HepG2 (cell line): ENCODE results near the gene CX3CR1. TPM values are rescaled to one million over a fixed set of nuclear protein-coding genes. Genes with fewer than 3 reads are reported as not detected.

Experiments used
- E2F5 ChIP-seq: sonication (generic); formaldehyde crosslinking; conservative IDR thresholded peaks from 2 replicates; pipeline ENCODE4 v1.4.0; 2020; ENCODE audit warnings: missing genetic modification reagents
- MAFF ChIP-seq: IDR thresholded peaks from 2 replicates; pipeline ENCODE4 v1.6.1; 2011; ENCODE audit warnings: low read depth, low read length, improper control_type of control experiment
- ZBTB1 ChIP-seq: sonication (generic); formaldehyde crosslinking; IDR thresholded peaks from 2 replicates; pipeline ENCODE4 v1.4.0; 2020; ENCODE audit warnings: missing genetic modification reagents, borderline replicate concordance
- ZNF484 ChIP-seq: sonication (generic); formaldehyde crosslinking; IDR thresholded peaks from 2 replicates; pipeline ENCODE4 v1.5.1; 2020; ENCODE audit warnings: mild to moderate bottlenecking, low read depth, missing genetic modification reagents, borderline replicate concordance
- ZNF768 ChIP-seq: sonication (generic); formaldehyde crosslinking; IDR thresholded peaks from 2 replicates; pipeline ENCODE4 v1.4.0; 2020; ENCODE audit warnings: missing genetic modification reagents
- ZNF891 ChIP-seq: sonication (generic); formaldehyde crosslinking; IDR thresholded peaks from 2 replicates; pipeline ENCODE4 v1.5.0; 2020; ENCODE audit warnings: mild to moderate bottlenecking, missing genetic modification reagents
- polyA plus RNA-seq, 8 experiments: library from polyadenylated mRNA; depleted of rRNA in 3 of 8; stranded (reverse) in 7 of 8; unstranded in 1 of 8; fragments of >200 nt; fragmentation: Illumina TruSeq in 4 of 8; extraction: Trizol in 4 of 8; gene quantifications; 2 replicates each; pipeline versions ENCODE4 v1.2.1 to v1.2.3, GENCODE V29; 2011 to 2016; ENCODE audit warnings: low read depth in 4 of 8, missing spikeins in 1 of 8, mixed read lengths in 1 of 8; ENCODE audit not compliant: insufficient read depth in 1 of 8
- total RNA-seq, 5 experiments: library from RNA; depleted of rRNA; stranded (reverse); fragments of >200 nt; fragmentation: Illumina TruSeq; extraction: Trizol; gene quantifications; 2 replicates each; pipeline ENCODE4 v1.2.3, GENCODE V29; 2016; ENCODE audit warnings: low read depth in 1 of 5
- TF ChIP-seq, protein P1 (sequence below): sonication (generic); formaldehyde crosslinking; IDR thresholded peaks from 2 replicates; pipeline ENCODE4 v1.8.0; 2022; ENCODE audit warnings: missing genetic modification reagents, mild to moderate bottlenecking, inconsistent platforms, borderline replicate concordance
- TF ChIP-seq, protein P2 (sequence below): sonication (generic); formaldehyde crosslinking; IDR thresholded peaks from 2 replicates; pipeline ENCODE4 v1.5.0; 2020; ENCODE audit warnings: mild to moderate bottlenecking, missing genetic modification reagents
- TF ChIP-seq, protein P3 (sequence below): sonication (generic); formaldehyde crosslinking; IDR thresholded peaks from 2 replicates; pipeline ENCODE4 v1.5.0; 2020; ENCODE audit warnings: missing genetic modification reagents
- TF ChIP-seq, protein P4 (sequence below): sonication (generic); formaldehyde crosslinking; IDR thresholded peaks from 2 replicates; pipeline ENCODE4 v1.5.0; 2020; ENCODE audit warnings: mild to moderate bottlenecking, missing genetic modification reagents, borderline replicate concordance

Gene CX3CR1
- total and polyA plus RNA-seq, 2 of the 13 experiments (the other 11 are each of a cell fraction or from before 2014, with no cell fraction given), result not detected

- TF ChIP-seq ZNF484 (CRISPR knock-in tag), result no peak
- TF ChIP-seq ZNF891 (CRISPR knock-in tag), result no peak
- TF ChIP-seq, protein P1, sequence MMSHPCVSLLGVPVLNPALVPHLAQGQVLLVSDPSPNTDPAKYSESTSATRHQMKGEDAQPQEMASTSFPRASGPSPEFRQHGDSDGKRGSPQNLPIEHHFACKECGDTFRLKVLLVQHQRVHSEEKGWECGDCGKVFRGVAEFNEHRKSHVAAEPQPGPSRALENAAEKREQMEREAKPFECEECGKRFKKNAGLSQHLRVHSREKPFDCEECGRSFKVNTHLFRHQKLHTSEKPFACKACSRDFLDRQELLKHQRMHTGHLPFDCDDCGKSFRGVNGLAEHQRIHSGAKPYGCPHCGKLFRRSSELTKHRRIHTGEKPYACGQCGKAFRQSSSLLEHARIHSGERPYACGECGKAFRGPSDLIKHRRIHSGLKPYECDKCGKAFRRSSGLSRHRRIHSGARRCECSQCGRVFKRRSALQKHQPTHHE, result no peak
- TF ChIP-seq, protein P2, sequence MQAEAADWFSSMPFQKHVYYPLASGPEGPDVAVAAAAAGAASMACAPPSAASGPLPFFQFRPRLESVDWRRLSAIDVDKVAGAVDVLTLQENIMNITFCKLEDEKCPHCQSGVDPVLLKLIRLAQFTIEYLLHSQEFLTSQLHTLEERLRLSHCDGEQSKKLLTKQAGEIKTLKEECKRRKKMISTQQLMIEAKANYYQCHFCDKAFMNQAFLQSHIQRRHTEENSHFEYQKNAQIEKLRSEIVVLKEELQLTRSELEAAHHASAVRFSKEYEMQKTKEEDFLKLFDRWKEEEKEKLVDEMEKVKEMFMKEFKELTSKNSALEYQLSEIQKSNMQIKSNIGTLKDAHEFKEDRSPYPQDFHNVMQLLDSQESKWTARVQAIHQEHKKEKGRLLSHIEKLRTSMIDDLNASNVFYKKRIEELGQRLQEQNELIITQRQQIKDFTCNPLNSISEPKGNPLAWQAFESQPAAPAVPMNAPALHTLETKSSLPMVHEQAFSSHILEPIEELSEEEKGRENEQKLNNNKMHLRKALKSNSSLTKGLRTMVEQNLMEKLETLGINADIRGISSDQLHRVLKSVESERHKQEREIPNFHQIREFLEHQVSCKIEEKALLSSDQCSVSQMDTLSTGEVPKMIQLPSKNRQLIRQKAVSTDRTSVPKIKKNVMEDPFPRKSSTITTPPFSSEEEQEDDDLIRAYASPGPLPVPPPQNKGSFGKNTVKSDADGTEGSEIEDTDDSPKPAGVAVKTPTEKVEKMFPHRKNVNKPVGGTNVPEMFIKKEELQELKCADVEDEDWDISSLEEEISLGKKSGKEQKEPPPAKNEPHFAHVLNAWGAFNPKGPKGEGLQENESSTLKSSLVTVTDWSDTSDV (CRISPR knock-in tag), result no peak
- TF ChIP-seq, protein P3, sequence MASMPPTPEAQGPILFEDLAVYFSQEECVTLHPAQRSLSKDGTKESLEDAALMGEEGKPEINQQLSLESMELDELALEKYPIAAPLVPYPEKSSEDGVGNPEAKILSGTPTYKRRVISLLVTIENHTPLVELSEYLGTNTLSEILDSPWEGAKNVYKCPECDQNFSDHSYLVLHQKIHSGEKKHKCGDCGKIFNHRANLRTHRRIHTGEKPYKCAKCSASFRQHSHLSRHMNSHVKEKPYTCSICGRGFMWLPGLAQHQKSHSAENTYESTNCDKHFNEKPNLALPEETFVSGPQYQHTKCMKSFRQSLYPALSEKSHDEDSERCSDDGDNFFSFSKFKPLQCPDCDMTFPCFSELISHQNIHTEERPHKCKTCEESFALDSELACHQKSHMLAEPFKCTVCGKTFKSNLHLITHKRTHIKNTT (CRISPR knock-in tag), result no peak
- TF ChIP-seq MAFF, result no peak
- TF ChIP-seq ZNF768 (CRISPR knock-in tag), result no peak
- TF ChIP-seq, protein P4, sequence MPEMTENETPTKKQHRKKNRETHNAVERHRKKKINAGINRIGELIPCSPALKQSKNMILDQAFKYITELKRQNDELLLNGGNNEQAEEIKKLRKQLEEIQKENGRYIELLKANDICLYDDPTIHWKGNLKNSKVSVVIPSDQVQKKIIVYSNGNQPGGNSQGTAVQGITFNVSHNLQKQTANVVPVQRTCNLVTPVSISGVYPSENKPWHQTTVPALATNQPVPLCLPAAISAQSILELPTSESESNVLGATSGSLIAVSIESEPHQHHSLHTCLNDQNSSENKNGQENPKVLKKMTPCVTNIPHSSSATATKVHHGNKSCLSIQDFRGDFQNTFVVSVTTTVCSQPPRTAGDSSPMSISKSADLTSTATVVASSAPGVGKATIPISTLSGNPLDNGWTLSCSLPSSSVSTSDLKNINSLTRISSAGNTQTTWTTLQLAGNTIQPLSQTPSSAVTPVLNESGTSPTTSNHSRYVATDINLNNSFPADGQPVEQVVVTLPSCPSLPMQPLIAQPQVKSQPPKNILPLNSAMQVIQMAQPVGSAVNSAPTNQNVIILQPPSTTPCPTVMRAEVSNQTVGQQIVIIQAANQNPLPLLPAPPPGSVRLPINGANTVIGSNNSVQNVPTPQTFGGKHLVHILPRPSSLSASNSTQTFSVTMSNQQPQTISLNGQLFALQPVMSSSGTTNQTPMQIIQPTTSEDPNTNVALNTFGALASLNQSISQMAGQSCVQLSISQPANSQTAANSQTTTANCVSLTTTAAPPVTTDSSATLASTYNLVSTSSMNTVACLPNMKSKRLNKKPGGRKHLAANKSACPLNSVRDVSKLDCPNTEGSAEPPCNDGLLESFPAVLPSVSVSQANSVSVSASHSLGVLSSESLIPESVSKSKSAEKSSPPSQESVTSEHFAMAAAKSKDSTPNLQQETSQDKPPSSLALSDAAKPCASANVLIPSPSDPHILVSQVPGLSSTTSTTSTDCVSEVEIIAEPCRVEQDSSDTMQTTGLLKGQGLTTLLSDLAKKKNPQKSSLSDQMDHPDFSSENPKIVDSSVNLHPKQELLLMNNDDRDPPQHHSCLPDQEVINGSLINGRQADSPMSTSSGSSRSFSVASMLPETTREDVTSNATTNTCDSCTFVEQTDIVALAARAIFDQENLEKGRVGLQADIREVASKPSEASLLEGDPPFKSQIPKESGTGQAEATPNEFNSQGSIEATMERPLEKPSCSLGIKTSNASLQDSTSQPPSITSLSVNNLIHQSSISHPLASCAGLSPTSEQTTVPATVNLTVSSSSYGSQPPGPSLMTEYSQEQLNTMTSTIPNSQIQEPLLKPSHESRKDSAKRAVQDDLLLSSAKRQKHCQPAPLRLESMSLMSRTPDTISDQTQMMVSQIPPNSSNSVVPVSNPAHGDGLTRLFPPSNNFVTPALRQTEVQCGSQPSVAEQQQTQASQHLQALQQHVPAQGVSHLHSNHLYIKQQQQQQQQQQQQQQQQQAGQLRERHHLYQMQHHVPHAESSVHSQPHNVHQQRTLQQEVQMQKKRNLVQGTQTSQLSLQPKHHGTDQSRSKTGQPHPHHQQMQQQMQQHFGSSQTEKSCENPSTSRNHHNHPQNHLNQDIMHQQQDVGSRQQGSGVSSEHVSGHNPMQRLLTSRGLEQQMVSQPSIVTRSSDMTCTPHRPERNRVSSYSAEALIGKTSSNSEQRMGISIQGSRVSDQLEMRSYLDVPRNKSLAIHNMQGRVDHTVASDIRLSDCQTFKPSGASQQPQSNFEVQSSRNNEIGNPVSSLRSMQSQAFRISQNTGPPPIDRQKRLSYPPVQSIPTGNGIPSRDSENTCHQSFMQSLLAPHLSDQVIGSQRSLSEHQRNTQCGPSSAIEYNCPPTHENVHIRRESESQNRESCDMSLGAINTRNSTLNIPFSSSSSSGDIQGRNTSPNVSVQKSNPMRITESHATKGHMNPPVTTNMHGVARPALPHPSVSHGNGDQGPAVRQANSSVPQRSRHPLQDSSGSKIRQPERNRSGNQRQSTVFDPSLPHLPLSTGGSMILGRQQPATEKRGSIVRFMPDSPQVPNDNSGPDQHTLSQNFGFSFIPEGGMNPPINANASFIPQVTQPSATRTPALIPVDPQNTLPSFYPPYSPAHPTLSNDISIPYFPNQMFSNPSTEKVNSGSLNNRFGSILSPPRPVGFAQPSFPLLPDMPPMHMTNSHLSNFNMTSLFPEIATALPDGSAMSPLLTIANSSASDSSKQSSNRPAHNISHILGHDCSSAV (CRISPR knock-in tag), result no peak
- no peak for TF ChIP-seq ZBTB1
- no peak for TF ChIP-seq E2F5 (CRISPR knock-in tag)
Measured at GRCh38 chr3:39296197-39297077, 16.6 kb upstream of the CX3CR1 start (continued).
